GM12872 (cell line): ENCODE results near the gene VEPH1.

Source experiments
- TF ChIP-seq, protein P1 (sequence below): IDR thresholded peaks from 3 replicates; pipeline ENCODE4 v1.5.1; 2011; ENCODE audit warnings: low read depth, mild to moderate bottlenecking, low read length, moderate library complexity; ENCODE audit not compliant: insufficient read depth

VEPH1 gene

DNA sequence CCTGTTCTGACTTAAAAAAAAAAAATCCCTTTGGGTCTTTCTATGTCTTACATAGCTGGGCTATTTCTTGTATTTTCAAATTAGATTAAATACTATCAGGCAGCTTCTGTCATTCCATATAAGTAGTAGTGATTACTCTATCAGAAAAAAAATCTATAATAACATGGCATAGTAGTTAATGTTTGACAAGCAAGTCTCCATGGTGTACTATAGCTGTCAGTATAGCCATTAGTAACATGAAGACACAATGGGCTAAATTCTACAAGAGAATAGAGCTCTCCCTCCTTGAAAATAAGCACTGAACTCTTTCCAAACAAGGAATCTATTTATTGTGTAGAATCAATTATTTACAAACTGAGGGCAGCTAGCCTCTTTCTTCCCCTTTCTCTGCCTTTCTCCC lies 19.4 kb upstream of the VEPH1 start:
- TF ChIP-seq, protein P1, sequence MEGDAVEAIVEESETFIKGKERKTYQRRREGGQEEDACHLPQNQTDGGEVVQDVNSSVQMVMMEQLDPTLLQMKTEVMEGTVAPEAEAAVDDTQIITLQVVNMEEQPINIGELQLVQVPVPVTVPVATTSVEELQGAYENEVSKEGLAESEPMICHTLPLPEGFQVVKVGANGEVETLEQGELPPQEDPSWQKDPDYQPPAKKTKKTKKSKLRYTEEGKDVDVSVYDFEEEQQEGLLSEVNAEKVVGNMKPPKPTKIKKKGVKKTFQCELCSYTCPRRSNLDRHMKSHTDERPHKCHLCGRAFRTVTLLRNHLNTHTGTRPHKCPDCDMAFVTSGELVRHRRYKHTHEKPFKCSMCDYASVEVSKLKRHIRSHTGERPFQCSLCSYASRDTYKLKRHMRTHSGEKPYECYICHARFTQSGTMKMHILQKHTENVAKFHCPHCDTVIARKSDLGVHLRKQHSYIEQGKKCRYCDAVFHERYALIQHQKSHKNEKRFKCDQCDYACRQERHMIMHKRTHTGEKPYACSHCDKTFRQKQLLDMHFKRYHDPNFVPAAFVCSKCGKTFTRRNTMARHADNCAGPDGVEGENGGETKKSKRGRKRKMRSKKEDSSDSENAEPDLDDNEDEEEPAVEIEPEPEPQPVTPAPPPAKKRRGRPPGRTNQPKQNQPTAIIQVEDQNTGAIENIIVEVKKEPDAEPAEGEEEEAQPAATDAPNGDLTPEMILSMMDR: no peak

DNA sequence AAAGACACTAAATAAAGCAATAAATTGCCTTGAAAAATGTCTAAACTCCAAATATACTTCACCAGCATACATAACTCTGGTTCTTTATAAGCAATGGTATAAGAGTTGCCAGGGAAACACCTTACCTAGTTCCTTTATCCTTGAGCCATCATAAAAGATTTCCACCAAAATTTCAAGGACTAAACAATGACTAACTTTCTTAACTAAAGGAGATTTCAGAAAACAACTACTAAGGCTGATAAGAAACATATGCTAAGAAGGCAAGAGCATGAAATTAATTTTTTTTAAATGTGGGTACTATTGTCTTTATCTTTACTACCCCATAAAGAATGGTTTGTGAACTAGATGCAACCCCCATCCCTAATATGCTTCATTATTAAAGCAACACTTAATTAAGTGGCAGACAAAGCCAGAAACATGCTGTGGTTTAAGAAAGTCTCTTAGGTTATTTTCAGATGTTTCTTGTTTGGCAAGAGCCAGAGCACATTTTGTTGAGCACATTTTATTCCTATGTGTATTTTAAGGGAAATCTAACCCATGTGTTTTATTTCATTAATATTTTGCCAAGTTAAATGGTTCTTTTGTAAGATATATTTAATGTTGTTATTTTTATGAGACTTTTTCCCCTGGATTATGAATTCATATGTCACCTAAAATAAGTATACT lies 17.4 kb upstream of the VEPH1 start:
- TF ChIP-seq, protein P1: no peak

DNA sequence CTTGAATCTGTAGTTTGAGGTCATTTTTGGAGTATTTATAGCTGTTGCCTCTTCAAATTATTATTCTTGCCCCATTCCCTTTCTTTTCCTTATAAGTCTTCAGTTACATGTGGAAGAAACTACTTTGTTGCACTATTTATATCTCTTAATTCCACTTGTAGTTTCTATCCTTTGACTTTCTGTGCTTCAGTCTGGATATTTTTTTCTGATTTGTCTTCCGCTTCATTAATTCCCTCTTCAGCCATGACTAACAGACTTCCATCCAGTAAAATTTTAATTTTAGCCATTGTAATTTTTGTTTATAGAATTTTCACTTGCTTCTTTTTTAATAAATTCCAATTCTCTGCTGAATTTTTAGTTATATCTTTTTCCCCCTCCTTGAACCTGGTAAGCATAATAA lies 15.7 kb upstream of the VEPH1 start:
- TF ChIP-seq, protein P1: no peak

DNA sequence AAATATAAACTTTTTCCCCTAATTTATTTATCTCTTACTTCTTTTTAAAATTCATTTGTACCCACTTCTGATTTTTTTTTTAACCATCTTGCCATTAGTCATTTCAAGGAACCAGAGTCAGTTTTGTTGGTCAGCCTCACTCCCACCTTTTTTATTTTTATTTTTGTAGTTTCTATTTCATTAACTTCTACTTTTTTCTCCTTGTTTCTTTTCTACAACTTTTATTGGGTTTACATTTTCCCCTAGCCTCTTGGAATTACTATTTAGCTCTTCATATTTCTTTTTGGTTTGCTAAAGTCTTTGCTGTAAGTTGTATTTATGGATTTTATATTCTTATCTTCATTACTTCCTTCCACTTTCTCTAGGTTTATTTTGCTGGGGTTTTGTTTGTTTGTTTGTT lies 13.7 kb upstream of the VEPH1 start:
- TF ChIP-seq, protein P1: no peak

DNA sequence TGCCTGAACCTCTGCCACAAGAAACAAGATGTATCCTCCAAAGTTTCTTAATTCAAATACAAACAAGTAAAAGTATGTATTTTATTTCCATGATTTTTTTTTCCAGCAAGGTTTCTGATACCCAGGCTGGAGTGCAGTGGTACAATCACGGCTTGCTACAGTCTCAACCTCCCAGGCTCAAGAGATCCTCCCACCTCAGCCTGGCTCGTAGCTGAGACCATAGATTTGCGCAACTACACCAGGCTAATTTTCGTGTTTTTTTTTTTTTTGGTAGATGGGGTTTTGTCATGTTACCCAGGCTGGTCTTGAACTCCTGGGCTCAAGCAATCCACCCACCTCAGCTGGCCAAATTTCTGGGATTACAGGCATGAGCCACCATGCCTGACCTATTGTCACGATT lies 12.2 kb upstream of the VEPH1 start:
- TF ChIP-seq, protein P1: no peak

DNA sequence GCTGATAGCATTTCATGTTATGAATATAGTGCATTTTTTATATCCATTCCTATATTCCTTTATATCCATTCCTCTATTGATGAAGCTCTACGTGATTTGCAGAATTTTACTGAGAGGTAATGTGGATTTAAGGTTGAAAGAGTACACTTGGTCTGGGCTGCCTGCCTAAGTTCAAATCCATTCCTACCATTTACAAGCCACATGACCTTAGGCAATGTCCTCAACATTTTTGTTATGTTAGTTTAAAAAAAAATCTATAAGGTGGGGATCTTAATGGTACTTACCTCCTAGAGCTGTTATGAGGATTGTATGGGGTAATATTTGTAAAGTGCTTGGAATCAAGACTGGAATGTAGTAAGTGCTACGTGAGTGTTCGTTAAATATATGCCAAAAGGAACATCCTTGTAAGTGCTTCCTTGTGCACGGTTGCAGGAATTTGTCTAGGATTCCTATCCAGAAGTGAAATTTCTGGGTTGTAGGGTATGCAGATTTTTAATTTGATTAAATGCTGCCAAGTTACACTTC lies 11.2 kb upstream of the VEPH1 start:
- TF ChIP-seq, protein P1: no peak

DNA sequence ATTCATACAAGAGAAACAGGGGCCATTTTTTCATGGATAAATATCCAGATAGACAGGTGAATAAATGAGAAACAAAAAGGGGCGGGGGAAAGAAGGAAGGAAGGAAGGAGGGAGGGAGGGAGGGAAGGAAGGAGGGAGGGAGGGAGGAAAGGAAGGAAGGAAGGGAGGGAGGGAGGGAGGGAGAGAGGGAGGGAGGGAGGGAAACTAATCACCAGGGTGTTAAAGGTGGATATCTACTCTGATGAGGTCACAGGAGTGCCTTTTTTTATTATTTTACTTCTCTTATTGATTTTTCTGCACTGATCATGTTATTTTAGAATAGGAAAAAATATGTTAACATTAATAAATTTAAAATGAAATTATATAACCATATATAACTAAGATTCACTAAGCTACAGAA lies 10.4 kb upstream of the VEPH1 start:
- TF ChIP-seq, protein P1: no peak
